ENCODE data around the gene IFI44. TPM values are rescaled to one million over a fixed set of nuclear protein-coding genes. Genes with fewer than 3 reads are reported as not detected.

Gene IFI44
- total and polyA plus RNA-seq, 2 of the 13 experiments (the other 11 are each of a cell fraction or from before 2014, with no cell fraction given): not detected

GRCh38 chr1:78607944-78608343, 41.7 kb upstream of the IFI44 start (continued):
- TF ChIP-seq BRD4 (CRISPR knock-in tag; IDR thresholded peaks at IDR 0.05) (peak; percentile 62; the same call in 1 of the 2 replicates), GABPB1 (CRISPR knock-in tag; IDR thresholded peaks at IDR 0.05) (peak; percentile 40; the same call in 1 of the 2 replicates), GMEB1 (CRISPR knock-in tag; IDR thresholded peaks at IDR 0.05; ENCODE audit: borderline replicate concordance) (no peak; the same call in 1 of the 2 replicates), FOXA1 (IDR thresholded peaks at IDR 0.05) (0 out of 2 replicates have a peak, but pooled peaks have one; percentile 14), FOXA1 (CRISPR knock-in tag; IDR thresholded peaks at IDR 0.05) (peak; percentile 94), ZNF292 (CRISPR knock-in tag; IDR thresholded peaks at IDR 0.05; ENCODE audit: borderline replicate concordance, low read depth) (0 out of 2 replicates have a peak, but pooled peaks have one; percentile 42), SOX6 (IDR thresholded peaks at IDR 0.05) (no peak), SOX6 (CRISPR knock-in tag; IDR thresholded peaks at IDR 0.05) (peak; percentile 16), ASH2L (IDR thresholded peaks at IDR 0.05; ENCODE audit: insufficient read length, low read depth, low read length) (no peak), FOXK1 (CRISPR knock-in tag; IDR thresholded peaks at IDR 0.05; ENCODE audit: borderline replicate concordance, low read depth) (peak; percentile 36; the same call in 1 of the 2 replicates), UBTF (CRISPR knock-in tag; IDR thresholded peaks at IDR 0.05) (no peak), ZNF766 (CRISPR knock-in tag; IDR thresholded peaks at IDR 0.05; ENCODE audit: borderline replicate concordance) (0 out of 2 replicates have a peak, but pooled peaks have one; percentile 27), TEAD3 (CRISPR knock-in tag; optimal IDR thresholded peaks at IDR 0.05; ENCODE audit: borderline replicate concordance) (peak; percentile 51), RXRA (CRISPR knock-in tag; IDR thresholded peaks at IDR 0.05) (0 out of 2 replicates have a peak, but pooled peaks have one; percentile 39), KLF16 (CRISPR knock-in tag; IDR thresholded peaks at IDR 0.05) (no peak), U2AF1 (optimal IDR thresholded peaks at IDR 0.05; ENCODE audit: low read depth, low read length) (no peak), ZMYM4 (CRISPR knock-in tag; IDR thresholded peaks at IDR 0.05) (peak; percentile 55; the same call in 1 of the 2 replicates), ZFX (CRISPR knock-in tag; IDR thresholded peaks at IDR 0.05; ENCODE audit: low read depth) (peak; percentile 68), PPARG (CRISPR knock-in tag; conservative IDR thresholded peaks at IDR 0.05) (peak; percentile 93), MATR3 (CRISPR knock-in tag; IDR thresholded peaks at IDR 0.05) (no peak), HNF4A (CRISPR knock-in tag; IDR thresholded peaks at IDR 0.05) (peak; percentile 12; the same call in 1 of the 2 replicates), HHEX (CRISPR knock-in tag; IDR thresholded peaks at IDR 0.05) (no peak), PAXIP1 (CRISPR knock-in tag; conservative IDR thresholded peaks at IDR 0.05) (peak; percentile 26; the same call in 1 of the 2 replicates)
- TF ChIP-seq, protein P1, sequence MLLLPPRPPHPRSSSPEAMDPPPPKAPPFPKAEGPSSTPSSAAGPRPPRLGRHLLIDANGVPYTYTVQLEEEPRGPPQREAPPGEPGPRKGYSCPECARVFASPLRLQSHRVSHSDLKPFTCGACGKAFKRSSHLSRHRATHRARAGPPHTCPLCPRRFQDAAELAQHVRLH (CRISPR knock-in tag; IDR thresholded peaks at IDR 0.05; ENCODE audit: borderline replicate concordance, low read depth): 0 out of 2 replicates have a peak, but pooled peaks have one; percentile 56

All from HepG2 (cell line).